ENCODE data around the gene PIWIL1.

- TF ChIP-seq CTCF (conservative IDR thresholded peaks at IDR 0.05; ENCODE audit: low read depth, low read length) (no peak), EZH2 (IDR thresholded peaks at IDR 0.05; ENCODE audit: low read length, unreplicated experiment) (no peak)
Measured at GRCh38 chr12:130339951-130340350, 2.3 kb downstream of the PIWIL1 start.

Measured in PC-3 (cell line).